Mesodermal cell (in vitro differentiated cells): ENCODE results near the gene SRC.

Experiments
- H3K27ac ChIP-seq: 2 replicates; pipeline ENCODE4 v1.7.0; 2013; ENCODE audit warnings: mild to moderate bottlenecking, low read depth, low read length, moderate library complexity; ENCODE audit not compliant: severe bottlenecking
- H3K36me3 ChIP-seq: 2 replicates; pipeline ENCODE4 v1.7.1; 2013; ENCODE audit warnings: mild to moderate bottlenecking, low read length, moderate library complexity; ENCODE audit not compliant: control insufficient read depth, insufficient read depth
- H3K4me1 ChIP-seq: one replicate; pipeline ENCODE4 v1.7.1; 2013; ENCODE audit warnings: mild to moderate bottlenecking, low read length; ENCODE audit not compliant: insufficient read depth, control insufficient read depth, poor library complexity, severe bottlenecking
- H3K4me3 ChIP-seq: 2 replicates; pipeline ENCODE4 v1.7.0; 2013; ENCODE audit warnings: low read length, control low read depth, mild to moderate bottlenecking; ENCODE audit not compliant: insufficient read depth, poor library complexity, severe bottlenecking; ENCODE audit errors: extremely low read depth
- H3K9me3 ChIP-seq: 2 replicates; pipeline ENCODE4 v1.7.1; 2013; ENCODE audit warnings: mild to moderate bottlenecking, low read length, moderate library complexity; ENCODE audit not compliant: control insufficient read depth
- WGBS, 2 experiments: methylation state at CpG; one replicate each; pipeline ENCODE4 v1.1.5; 2013; ENCODE audit warnings: missing lambda C conversion rate in 2 of 2; ENCODE audit not compliant: insufficient coverage in 2 of 2; 5-methylcytosine and 5-hydroxymethylcytosine counted together

The SRC gene

DNA sequence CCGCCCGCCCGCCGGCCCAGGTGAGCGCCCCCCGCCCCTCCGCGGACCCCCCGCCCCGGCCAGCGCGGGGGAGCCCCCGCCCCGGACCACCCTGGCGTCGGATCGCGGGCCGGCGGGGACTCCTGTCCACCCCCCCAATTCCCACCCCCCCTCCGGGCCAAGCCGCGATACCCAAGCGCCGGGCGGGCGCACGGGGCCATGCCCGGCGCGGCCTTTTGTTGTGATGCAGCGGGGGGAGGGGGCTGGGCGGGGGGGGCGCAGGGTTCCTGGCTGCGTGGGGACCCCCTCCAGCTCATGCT is 245 bp downstream of the SRC start:
- H3K4me3 ChIP-seq: peak overlapping the region; percentile 67
- WGBS, 2 experiments: 0% methylated on average over 1 to 7 of the region's 35 CpGs
- H3K9me3 ChIP-seq: no peaks in the 10 kb centered on the region
- peak overlapping the region; percentile 36 for H3K27ac ChIP-seq
- peaks cover 43% of the 10 kb centered on the region for H3K36me3 ChIP-seq
- peaks cover 18% of the 10 kb centered on the region for H3K4me1 ChIP-seq

DNA sequence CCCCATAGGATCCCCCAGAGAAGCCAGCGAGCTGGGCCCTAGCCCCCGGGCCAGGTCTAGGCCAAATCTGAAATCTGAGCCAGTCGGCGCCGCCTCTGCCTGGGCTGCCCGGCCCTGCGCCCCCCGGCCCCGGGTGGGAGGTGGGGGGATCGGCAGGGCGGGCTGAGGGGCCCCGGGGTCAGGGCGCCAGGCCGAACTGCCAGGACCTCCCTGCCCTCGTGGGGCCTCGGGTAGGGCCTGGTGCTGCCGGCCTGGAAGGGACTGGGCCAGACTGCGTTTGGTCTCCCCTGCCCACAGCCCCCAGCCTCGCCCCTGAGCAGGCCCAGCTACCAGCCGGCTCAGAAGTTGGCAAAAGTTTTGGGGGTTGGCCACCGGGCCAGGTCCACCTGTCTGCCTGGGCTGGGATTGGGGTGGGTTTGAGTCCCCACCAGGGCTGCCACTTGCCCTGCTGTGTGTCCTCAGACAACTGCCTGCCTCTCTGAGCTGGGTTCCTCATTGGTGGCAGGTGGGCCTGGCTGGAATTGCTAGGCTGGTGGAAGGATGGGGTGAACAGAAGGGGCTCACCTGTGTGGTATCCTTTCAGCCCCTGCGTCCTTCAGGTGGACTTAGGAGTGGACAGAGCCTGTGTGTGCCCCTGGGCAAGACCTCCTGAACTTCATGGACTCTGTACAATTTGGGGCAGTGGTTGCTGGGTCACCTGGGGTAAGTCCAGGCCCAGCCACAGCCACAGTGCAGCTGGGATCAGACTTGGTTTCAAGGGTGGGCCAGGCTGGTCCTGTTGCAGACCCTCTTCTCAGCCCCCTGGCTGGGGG is 801 bp downstream of the SRC start:
- H3K36me3 ChIP-seq: peaks cover 48% of the 10 kb centered on the region
- H3K9me3 ChIP-seq: no peaks in the 10 kb centered on the region
- H3K4me3 ChIP-seq: peak overlapping the region; percentile 67
- WGBS, 2 experiments: 3 to 38% methylated on average over 5 to 18 of the region's 22 CpGs
- H3K4me1 ChIP-seq: peaks cover 18% of the 10 kb centered on the region
- peak overlapping the region; percentile 41 for H3K27ac ChIP-seq

GRCh38 chr20:37347347-37347823 is 1.4 kb downstream of the SRC start:
- Histone ChIP-seq H3K27ac (peak overlapping the region; percentile 19), H3K4me3 (peak overlapping the region; percentile 67), H3K9me3 (no peaks in the 10 kb centered on the region), H3K36me3 (peaks cover 55% of the 10 kb centered on the region), H3K4me1 (peaks cover 18% of the 10 kb centered on the region)
- 93 to 100% methylated on average over 4 to 5 of the region's 7 CpGs for WGBS, 2 experiments

DNA sequence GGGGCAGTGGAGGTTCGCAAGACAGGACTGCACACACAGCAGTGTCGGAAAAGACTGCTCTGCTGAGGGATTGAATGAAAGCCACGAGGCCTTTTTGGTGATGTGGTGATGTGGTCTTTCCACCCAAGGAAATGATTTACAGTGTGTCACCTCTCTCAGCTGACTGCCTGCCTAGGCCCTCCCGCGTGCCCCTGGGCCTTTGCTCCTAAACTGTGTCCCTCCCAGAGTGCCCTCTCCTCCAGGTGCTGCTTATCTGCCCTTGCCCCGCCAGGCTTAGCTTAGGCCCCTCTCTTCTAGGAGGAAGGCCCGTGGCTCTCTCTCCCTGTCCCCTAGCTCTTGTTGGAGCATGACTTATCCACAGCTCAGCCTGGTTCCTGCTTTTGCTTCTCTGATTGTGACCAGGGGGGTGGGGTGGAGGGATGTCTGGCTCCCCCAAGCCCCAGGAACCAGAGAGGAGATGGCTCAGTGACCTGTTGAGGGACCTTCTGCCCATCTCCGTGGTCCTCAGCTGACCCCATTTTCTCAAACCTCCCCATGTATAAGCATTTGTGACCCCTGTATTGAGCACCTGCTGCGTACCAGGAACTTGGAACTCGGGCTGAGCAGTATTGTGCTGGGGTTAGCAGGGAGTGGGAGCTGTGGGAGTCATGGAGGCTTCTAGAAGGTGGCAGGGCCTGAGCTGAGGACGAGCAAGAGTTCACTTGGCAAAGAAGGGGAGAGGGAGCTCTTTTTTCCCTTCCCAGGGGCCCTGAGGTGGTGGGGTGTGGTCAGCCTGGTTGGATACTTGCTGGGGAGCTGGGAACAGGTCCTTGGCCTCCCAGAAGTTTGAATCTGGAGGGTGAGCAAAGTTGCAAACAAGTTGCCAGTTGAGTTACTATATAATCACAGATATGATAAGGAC is 2.2 kb downstream of the SRC start:
- peaks cover 18% of the 10 kb centered on the region for H3K4me1 ChIP-seq
- H3K4me3 ChIP-seq: peak overlapping the region; percentile 67
- H3K27ac ChIP-seq: peak overlapping the region; percentile 66
- H3K9me3 ChIP-seq: no peaks in the 10 kb centered on the region
- WGBS, 2 experiments: 96 to 100% methylated on average over 6 to 7 of the region's 11 CpGs
- H3K36me3 ChIP-seq: peaks cover 62% of the 10 kb centered on the region

GRCh38 chr20:37348792-37349516 is 3.0 kb downstream of the SRC start:
- Histone ChIP-seq H3K27ac (peak overlapping the region; percentile 66), H3K4me1 (peaks cover 18% of the 10 kb centered on the region), H3K4me3 (peak overlapping the region; percentile 67), H3K9me3 (no peaks in the 10 kb centered on the region), H3K36me3 (peaks cover 71% of the 10 kb centered on the region)
- WGBS, 2 experiments: 92 to 96% methylated on average over 6 to 7 of the region's 7 CpGs

DNA sequence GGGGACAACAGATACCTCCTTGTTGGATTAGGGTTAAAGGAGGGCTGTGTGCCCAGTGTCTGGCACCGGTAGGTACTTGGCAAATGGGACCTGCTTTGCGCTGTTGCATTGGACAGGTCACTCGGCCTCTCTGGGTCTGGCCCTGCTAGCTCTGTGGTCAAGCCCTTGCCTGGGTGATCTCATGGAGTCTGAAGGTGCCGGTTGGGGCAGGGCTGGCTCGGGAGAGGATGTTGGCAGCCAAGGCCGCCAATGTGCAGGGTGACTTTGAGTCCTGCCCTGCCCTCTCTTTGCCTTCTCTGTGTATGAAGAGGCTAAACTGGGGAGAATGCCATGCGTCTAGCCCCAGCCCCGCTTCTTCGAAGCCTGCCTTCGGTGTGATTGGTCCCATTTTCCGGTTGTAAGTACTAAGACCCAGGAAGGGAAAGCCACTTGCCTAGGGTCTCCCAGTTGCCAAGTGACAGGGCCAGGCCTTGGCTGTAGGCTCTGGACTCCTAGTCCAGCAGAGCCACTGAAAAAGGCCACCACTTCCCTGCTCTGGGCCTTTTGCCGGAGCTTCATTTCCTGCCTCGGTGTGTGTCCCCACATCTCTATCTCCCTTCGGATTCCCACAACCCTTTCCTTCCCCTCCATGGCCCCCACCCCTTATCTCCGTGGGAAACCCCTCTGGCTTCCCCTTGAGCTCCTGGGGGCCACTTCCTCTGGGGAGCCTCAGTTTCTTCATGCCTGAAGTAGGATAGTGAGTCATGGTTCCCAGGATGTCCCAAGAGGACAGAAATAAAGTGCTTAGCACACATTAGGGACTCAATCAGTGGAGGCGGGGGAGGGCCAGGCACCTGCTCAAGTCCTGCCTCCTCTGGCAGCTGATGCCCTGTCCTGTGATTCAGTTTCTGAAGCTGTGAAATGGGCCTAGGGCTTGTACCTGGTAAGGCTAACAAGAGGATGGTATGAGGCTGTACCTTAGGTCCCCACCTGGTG is 3.9 kb downstream of the SRC start:
- H3K4me3 ChIP-seq: peak overlapping the region; percentile 67
- H3K9me3 ChIP-seq: no peaks in the 10 kb centered on the region
- H3K4me1 ChIP-seq: peaks cover 18% of the 10 kb centered on the region
- H3K36me3 ChIP-seq: peaks cover 72% of the 10 kb centered on the region
- 91% methylated on average over 14 to 15 of the region's 16 CpGs for WGBS, 2 experiments
- peak overlapping the region; percentile 53 for H3K27ac ChIP-seq

GRCh38 chr20:37350649-37351574 is 5.0 kb downstream of the SRC start:
- Histone ChIP-seq H3K9me3 (no peaks in the 10 kb centered on the region), H3K36me3 (peaks cover 84% of the 10 kb centered on the region), H3K4me1 (peaks cover 28% of the 10 kb centered on the region), H3K4me3 (no peak overlapping the region), H3K27ac (no peak overlapping the region)
- 94 to 97% methylated on average over 3 to 4 of the region's 7 CpGs for WGBS, 2 experiments

GRCh38 chr20:37351689-37352607 is 6.0 kb downstream of the SRC start:
- Histone ChIP-seq H3K27ac (no peak overlapping the region), H3K36me3 (peaks cover 91% of the 10 kb centered on the region), H3K4me1 (peaks cover 34% of the 10 kb centered on the region), H3K9me3 (no peaks in the 10 kb centered on the region), H3K4me3 (no peak overlapping the region)
- WGBS, 2 experiments: 90 to 99% methylated on average over 10 to 12 of the region's 12 CpGs
